Adrenal gland (tissue), 12 donors: ENCODE results near the gene NAV2. TPM values are rescaled to one million over a fixed set of nuclear protein-coding genes. Genes with fewer than 3 reads are reported as not detected.

Experiments
- DNase-seq, 7 donors: peaks; one replicate each; pipeline ENCODE4 v3.0.0-alpha.2; 2019 to 2020
- H3K27ac ChIP-seq, 5 donors: fragments of 200-600 bp; sonication (generic) in 4 of 5; 1 replicate in 3 of 5; 2 replicates in 2 of 5; pipeline versions ENCODE4 v1.5.1 to v1.8.0; 2016 to 2020; ENCODE audit warnings: mild to moderate bottlenecking in 1 of 5
- H3K27me3 ChIP-seq: fragments of 200-600 bp; 2 replicates; pipeline ENCODE4 v1.8.0; 2021
- H3K36me3 ChIP-seq, 2 donors: fragments of 200-600 bp; replicated peaks in 1 of 2; 1 replicate in 1 of 2; 2 replicates in 1 of 2; pipeline versions ENCODE4 v1.5.1 to v1.8.0; 2018 to 2022
- H3K4me1 ChIP-seq, 2 donors: fragments of 200-600 bp; replicated peaks in 1 of 2; 1 replicate in 1 of 2; 2 replicates in 1 of 2; pipeline versions ENCODE4 v1.5.1 to v1.8.0; 2018 to 2021
- H3K4me3 ChIP-seq, 4 donors: fragments of 200-600 bp; sonication (generic) in 3 of 4; one replicate each; pipeline ENCODE4 v1.5.1; 2016 to 2018
- H3K9me3 ChIP-seq, 3 donors: fragments of 200-600 bp; sonication (generic) in 1 of 3; replicated peaks in 1 of 3; 1 replicate in 2 of 3; 2 replicates in 1 of 3; pipeline versions ENCODE4 v1.5.1 to v1.8.0; 2016 to 2021
- CTCF ChIP-seq, 6 experiments: fragments of 450-650 bp in 4 of 6; fragments of 200-600 bp in 2 of 6; sonication (generic) in 1 of 6; IDR thresholded peaks; 1 replicate in 5 of 6; 2 replicates in 1 of 6; pipeline versions ENCODE4 v1.5.1 to v1.8.0; 2016 to 2021; ENCODE audit warnings: antibody characterized with exemption in 6 of 6, mild to moderate bottlenecking in 2 of 6, moderate library complexity in 1 of 6
- POLR2A ChIP-seq, 2 donors: fragments of 450-650 bp; IDR thresholded peaks; one replicate each; pipeline ENCODE4 v1.6.1; 2017; ENCODE audit warnings: antibody characterized with exemption in 2 of 2, mild to moderate bottlenecking in 2 of 2, moderate library complexity in 1 of 2
- WGBS, 4 donors: extraction: QIAGEN DNeasy Blood & Tissue Kit in 2 of 4; methylation state at CpG; one replicate each; pipeline versions ENCODE4 v1.1.5 to v1.1.7; 2013 to 2017; 5-methylcytosine and 5-hydroxymethylcytosine counted together
- intact Hi-C, 2 donors: fragments of 100-400 bp; cut with DNase I; formaldehyde crosslinking; loops; one replicate each; pipeline versions ENCODE4 v1.14.1 to v1.15.0; 2022 to 2023
- polyA plus RNA-seq, 3 donors: library from polyadenylated mRNA; stranded (reverse); fragments of 200-250 nt in 2 of 3; fragments of 350-450 nt in 1 of 3; fragmentation: Illumina TruSeq in 1 of 3; extraction: RNeasy Lipid Tissue Mini Kit (QIAGEN cat#74804) in 1 of 3; gene quantifications; one replicate each; pipeline ENCODE4 v1.2.3, GENCODE V29; 2013 to 2014
- total RNA-seq, 9 donors: library from RNA; depleted of rRNA in 4 of 9; stranded (reverse); fragments of >200 nt in 4 of 9; fragments of 120-200 nt in 1 of 9; fragmentation: NEBNext Ultra II Directional in 1 of 9; extraction: Animal tissue kit (Norgen Biotek cat#: 25700) in 1 of 9; gene quantifications; one replicate each; pipeline versions ENCODE4 v1.1.0 to v1.2.4, GENCODE V29; 2013 to 2023
- donor health status: healthy with polysubstance abuse.
- donor health status: Bipolar disorder and iron deficiency.
- donor health status: DM: yes; HTN: yes; CAD: no.
- donor health status: DM: no; HTN: no; CAD: no.
- donor health status: DM: no; HTN: no; CAD: no.
- donor health status: DM: yes; HTN: yes; CAD: no.

Gene NAV2
- total and polyA plus RNA-seq, 12 donors: 1.6 to 9.2 (median 5.5) TPM

GRCh38 chr11:19988598-19988997 lies 276.0 kb downstream of the NAV2 start:
- Histone ChIP-seq H3K9me3 (no peaks in the 10 kb centered on the region), H3K4me3 (no peak overlapping the region), H3K27ac (no peak overlapping the region), H3K27me3 (no peaks in the 10 kb centered on the region), H3K36me3 (peaks cover 0 to 4% of the 10 kb centered on the region in 2 donors), H3K4me1 (no peaks in the 10 kb centered on the region)
- intact Hi-C loops: no loop called here
- WGBS, 4 donors: 42 to 100% (median 65%) methylated on average over 1 to 2 of the region's 2 CpGs
- DNase-seq: no peak
- TF ChIP-seq POLR2A (IDR thresholded peaks at IDR 0.05): no peak
- no peak for TF ChIP-seq CTCF (IDR thresholded peaks at IDR 0.05)

- H3K36me3 ChIP-seq: peaks cover 0 to 4% of the 10 kb centered on the region in 2 donors
- H3K27ac ChIP-seq: no peak overlapping the region
- 94 to 100% (median 96%) methylated on average over 2 of the region's 2 CpGs for WGBS, 4 donors
- H3K4me3 ChIP-seq: no peak overlapping the region
- no peaks in the 10 kb centered on the region for H3K9me3 ChIP-seq
- TF ChIP-seq POLR2A (IDR thresholded peaks at IDR 0.05) (no peak), CTCF (IDR thresholded peaks at IDR 0.05) (no peak)
- H3K4me1 ChIP-seq: peaks cover 0 to 1% of the 10 kb centered on the region in 2 donors
- no peak for DNase-seq
- H3K27me3 ChIP-seq: no peaks in the 10 kb centered on the region
- intact Hi-C loops: no loop called here
Observed at GRCh38 chr11:19989191-19989590, 276.6 kb downstream of the NAV2 start.

GRCh38 chr11:19992162-19992561 lies 279.5 kb downstream of the NAV2 start:
- no peak overlapping the region for H3K4me3 ChIP-seq
- DNase-seq: no peak
- intact Hi-C loops: no loop called here
- no peak for TF ChIP-seq CTCF (IDR thresholded peaks at IDR 0.05)
- TF ChIP-seq POLR2A (IDR thresholded peaks at IDR 0.05): no peak
- H3K27me3 ChIP-seq: no peaks in the 10 kb centered on the region
- H3K4me1 ChIP-seq: peaks cover 0 to 18% of the 10 kb centered on the region in 2 donors
- no peak overlapping the region for H3K27ac ChIP-seq
- H3K9me3 ChIP-seq: no peaks in the 10 kb centered on the region
- H3K36me3 ChIP-seq: peaks cover 0 to 4% of the 10 kb centered on the region in 2 donors

- Histone ChIP-seq H3K4me3 (no peak overlapping the region), H3K27me3 (no peaks in the 10 kb centered on the region), H3K36me3 (peaks cover 0 to 4% of the 10 kb centered on the region in 2 donors), H3K27ac (no peak overlapping the region), H3K9me3 (no peaks in the 10 kb centered on the region), H3K4me1 (peaks cover 0 to 18% of the 10 kb centered on the region in 2 donors)
- no peak for DNase-seq
- no peak for TF ChIP-seq POLR2A (IDR thresholded peaks at IDR 0.05)
- TF ChIP-seq CTCF (IDR thresholded peaks at IDR 0.05): no peak
- intact Hi-C loops: no loop called here
Observed at GRCh38 chr11:19992998-19993397, 280.4 kb downstream of the NAV2 start.
